IPS-11a (cell line): ENCODE measurements around the gene SMIM35.

Experiments
- H3K4me3 ChIP-seq: one replicate; pipeline ENCODE4 v1.5.1; 2013; ENCODE audit warnings: low read depth, low read length, control low read depth

SMIM35 gene

DNA sequence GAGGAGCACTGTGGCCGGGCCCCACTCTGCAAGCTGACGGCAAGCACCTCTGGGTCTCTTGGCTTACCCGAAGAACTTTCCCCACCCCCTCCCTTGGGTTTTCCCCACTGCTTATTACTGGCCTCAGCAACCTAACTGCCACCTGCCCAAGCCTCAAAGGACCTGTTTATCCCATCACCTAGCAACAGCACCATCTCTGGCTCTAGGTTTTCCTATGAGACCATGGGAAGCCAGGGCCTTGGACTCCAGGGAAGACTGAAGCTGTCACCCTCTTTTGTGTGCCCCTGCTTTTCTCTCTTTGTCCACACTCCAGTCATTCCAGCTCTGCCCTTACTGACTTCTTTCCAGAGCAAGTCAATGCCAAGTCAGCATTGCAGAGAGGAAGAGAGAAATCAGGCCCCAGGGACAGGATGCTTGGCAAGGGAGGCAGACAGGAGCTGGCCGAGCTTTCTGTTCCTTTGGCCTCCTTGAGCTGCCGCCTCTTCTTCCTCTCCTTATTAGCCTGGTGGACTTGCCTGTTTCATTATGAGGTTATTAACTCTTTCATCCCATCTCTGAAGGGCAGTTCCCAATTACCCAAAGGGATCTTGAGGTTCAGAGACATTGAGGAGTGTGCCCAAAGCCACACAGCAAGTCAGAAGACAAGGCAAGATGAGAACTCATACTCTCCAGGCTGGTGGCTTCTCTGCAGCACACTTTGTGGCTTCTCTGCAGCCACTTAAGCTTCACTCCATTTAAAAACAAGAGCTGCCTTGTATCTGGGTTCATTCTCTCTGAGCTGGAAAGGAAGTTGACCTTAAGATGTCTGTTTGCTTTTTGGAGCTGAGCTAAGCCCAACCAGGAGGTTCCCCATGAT lies at the start of gene SMIM35:
Gene SMIM35 (minus strand): TSS at position 51 of the 856 bp plus-strand sequence. CDS start 206 bp downstream, outside the sequence.
- no peak within 1 kb of the TSS for H3K4me3 ChIP-seq

- no peak overlapping the region for H3K4me3 ChIP-seq
These were observed 49.6 kb upstream of the SMIM35 start for GRCh38 chr11:118136341-118136740.

DNA sequence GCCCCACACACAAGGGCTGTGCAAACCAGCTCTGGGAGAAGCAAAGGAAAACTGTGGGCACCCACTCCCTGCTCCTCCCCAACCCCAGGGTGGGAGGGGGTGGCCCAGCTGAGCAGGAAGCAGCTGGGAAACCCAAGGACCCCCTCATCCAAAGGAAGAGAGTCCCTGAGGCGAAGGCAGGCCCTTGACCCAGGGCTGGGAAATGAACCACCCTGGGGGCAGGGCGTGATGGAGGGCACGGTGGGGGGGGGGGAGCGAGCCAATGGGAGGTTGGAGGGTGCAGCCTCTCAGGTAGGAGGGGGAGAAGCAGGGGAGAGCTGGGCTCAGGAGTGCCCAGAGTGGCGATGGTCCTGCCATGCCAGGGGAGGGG lies 49.0 kb upstream of the SMIM35 start:
- no peak overlapping the region for H3K4me3 ChIP-seq

DNA sequence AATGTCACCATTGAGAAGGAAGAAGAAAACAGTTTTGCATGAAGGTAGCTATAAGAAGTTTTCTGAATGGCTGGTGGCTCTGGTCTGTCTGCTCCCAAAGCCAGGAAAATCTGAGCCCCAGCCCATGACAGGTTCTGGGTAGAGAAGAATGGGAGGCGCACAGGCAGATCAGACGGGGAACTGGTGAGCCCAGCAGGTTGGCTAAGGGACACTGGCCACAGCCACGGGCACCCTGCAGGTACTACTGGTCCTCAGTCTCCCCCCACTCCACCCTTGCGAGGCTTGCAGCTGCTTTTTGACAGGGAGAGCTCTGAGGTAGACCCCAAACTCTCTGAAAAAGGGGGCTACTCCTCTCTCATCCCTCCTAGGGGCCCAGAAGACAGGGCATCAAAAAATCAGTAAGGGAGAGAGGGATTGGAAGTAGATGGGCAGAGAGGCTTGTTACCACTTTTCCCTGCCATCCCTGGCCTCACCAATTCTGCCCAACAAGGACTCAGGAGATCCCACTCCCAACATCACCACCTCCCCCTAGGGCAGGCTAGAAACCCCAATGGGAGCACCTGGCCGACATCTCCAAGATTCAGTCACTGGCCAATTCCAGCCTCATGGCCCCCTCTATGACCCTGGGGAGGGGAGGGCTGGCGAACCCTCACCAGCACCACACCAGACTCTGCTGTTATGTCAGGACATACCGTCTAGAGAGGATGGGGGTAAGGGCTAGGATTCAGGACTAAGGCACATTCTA lies 48.5 kb upstream of the SMIM35 start:
- H3K4me3 ChIP-seq: no peak overlapping the region

GRCh38 chr11:118133816-118134215 lies 47.1 kb upstream of the SMIM35 start:
- no peak overlapping the region for H3K4me3 ChIP-seq

DNA sequence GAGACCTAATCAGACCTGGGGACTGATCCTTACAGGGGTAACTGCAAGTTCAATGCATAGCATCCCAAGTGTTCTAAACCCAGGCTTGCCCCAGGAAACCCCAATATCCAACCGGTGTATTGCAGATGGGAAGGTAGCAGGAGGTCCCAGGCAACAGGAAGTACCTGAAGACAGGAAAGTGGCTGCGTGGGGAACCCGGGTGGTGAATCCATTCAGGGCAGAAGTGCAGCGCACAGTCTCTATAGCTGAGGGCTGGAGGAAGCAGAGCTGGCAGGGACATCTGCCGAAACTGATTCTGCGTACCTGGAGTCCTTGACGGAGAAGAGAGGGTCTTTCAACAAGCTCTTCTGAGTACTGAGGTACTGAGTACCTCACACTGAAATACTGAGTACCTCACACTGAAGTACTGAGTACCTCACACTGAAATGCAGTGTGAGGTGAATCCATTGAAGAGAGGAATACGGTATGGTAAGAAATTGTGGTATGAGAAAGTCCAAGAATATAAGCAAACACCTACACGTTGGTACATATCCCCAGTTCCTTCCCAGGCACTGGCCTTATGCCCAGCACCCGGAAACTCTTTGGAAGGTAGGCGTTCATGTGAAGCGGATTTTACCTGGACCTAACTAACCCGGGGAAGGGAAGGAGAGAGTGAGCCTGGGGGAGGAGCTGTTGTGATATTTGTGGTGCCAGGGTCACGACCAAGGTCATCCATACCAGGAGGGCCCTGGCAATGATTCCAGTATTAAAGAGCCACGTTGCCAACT lies 45.8 kb upstream of the SMIM35 start:
- no peak overlapping the region for H3K4me3 ChIP-seq

DNA sequence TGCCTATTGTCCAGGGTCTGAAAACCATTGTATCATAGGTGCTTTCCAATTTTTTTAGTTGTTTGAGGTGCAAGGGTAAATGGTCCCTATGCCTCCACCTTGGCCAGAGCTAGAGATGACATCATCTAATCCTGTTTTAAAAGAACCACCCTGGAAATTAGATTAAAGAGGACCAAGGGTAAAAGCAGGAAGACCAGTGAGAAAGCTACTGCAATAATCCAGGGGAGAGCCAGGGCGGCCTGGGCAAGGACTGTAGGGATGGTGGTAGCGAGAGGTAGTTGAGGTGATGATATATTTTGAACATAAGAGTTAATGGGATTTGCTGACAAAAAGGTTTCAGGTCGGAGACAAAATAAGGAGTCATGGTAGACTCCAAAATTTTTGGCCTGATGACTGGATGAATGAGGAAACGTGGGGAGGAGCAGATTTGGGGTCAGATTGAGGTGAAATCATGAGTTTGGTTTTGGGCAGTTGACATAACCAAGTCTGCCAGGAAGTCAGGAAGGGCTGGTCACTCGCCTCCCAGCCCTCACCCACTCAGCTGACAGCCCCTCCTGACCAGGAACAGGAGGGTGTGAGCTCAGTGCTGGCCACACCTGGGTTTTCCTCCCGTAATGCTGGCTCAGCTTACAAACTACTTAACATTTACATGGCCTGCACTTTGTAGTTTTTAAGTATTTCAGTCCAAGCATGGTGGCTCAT lies 42.9 kb upstream of the SMIM35 start:
- H3K4me3 ChIP-seq: no peak overlapping the region

DNA sequence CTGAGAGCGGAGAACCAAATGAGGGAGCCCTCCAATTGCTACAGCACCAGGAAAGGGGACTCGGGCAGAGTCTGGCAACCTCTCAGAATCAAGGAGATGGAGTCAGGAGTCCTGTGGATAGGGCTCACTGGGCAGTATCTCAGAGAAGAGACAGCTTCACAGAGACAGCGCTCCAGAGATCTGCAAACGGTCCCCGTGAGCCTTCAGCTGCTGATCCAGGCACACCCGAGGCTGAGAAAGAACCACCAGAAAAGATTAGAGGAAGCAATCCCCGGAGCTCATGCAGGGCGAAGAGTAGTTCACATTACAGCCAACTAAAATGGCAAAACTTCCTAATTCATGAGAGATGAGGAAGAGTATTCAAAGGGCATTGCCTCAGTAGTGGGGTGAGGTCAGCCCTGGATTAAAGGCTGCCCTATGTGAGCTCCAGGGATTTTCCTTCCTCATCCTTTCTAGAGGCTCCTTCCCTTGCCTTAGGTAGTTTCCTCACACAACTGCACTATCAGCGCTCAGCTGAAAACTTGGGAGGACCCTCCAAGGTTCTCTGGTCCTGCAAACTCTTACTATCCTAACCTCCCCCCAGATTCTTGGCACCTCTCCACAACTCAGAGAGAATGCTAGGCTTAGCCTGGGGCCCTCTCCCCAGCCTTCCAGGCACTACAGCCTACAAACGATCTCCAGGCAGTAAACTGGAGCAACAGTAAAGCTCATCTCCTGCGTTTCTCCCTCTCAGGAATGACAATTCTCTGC lies 42.1 kb upstream of the SMIM35 start:
- no peak overlapping the region for H3K4me3 ChIP-seq

DNA sequence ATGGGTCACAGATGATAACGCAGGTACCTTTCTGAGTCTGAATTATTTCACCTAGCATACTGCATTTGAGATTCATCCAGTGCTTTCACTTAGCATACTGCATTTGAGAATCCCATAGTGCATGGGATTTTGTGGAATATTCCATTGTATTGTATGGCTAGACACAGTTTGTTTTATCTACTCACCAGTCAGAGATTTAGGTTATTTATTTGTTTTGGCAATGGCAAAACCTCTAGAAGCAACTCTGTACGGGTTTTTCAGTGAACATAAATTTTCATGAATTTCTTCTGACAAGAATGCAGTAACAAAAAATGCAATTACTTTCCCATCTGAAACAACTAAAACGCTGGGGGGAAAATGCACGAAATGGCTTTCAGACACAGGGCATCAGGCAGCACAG lies 41.5 kb upstream of the SMIM35 start:
- no peak overlapping the region for H3K4me3 ChIP-seq

DNA sequence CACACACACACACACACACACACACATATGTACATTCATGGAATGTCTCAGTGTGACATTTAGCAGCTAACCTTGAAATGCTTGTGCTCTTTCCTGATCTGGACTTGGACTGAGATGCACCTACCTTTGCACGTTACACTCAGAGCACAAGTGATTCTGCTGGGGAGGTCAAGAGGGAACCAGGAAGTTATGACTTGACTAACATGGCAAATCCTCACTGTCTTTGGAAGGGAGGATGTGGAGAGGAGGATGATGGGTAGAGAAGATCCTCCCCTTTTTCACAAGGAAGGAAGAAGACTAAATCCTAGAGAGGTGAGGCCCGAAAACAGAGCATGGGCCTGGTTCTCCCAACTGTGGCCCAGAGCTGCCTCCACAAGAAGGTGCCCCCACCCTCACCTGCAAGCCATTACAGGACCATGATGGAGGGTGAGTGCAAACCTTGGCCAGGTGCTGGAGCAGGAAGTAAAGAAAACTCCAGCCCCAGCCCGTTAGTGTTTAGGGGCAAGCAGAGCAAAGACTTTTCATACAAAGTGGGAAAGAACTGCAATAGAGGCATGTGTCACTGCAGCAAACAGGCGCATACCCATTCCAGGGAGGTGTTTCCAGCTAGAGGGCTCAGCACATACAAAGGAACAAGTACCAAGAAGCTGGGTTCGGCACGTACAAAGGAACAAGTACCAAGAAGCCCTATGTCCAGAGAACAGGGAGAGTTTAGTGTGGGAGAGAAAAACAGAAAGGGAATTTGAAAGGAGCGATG lies 39.5 kb upstream of the SMIM35 start:
- H3K4me3 ChIP-seq: no peak overlapping the region

GRCh38 chr11:118124929-118125535 lies 38.3 kb upstream of the SMIM35 start:
- H3K4me3 ChIP-seq: no peak overlapping the region

- H3K4me3 ChIP-seq: no peak overlapping the region
These were observed 34.0 kb upstream of the SMIM35 start for GRCh38 chr11:118120793-118121192.

- H3K4me3 ChIP-seq: no peak overlapping the region
These were observed 31.2 kb upstream of the SMIM35 start for GRCh38 chr11:118117790-118118601.

GRCh38 chr11:118115048-118115447 lies 28.3 kb upstream of the SMIM35 start:
- H3K4me3 ChIP-seq: no peak overlapping the region

DNA sequence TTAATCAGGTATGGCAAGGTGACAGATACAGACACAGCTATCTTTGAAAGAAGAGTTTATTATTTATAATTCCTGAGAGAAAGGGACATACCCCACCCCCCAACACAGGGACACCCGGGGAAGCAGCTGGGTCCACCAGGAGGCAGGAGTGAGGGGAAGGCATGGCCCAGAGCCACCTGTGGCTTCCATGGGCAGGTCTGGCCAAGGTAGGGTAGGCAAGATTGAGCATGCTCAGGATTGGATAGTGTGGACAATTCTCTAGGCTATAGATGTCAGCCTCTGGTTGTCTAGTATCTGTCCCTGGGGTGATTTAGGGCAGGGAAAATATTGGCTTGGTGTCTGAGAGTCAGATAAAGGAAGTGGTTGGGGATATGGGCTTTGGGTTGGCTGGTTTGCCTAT lies 27.5 kb upstream of the SMIM35 start:
- no peak overlapping the region for H3K4me3 ChIP-seq

DNA sequence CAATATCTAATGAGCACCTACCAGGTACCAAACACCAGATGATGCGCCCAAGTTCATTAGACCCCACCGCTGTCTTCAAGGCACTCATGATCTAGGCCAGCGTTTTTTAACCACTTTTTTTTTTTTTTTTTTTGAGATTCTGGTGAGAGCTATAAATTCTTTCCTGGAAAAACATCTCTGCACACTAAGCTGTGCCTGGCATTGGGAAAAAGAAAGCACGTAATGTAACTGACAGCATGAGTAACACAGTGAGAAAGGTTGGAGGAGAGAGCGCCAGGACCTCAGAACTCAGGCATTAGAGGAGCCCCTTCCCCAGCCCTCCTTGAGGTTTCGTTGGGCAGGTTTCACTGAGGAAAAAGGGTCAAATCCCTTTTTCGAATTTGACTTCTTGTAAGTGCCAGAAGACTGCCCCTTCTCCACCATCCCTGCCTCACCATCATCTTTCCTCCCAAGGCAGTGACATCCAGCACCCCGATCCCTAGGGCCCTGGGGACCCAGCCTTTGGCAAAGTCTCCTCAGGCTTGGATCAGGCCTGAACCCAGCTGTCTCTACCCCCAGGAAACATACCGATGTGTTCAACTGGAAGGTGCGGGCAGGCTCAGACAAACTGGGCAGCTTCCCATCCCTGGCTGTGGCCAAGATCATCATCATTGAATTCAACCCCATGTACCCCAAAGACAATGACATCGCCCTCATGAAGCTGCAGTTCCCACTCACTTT lies 26.1 kb upstream of the SMIM35 start:
- no peak overlapping the region for H3K4me3 ChIP-seq

GRCh38 chr11:118111744-118112035 lies 24.9 kb upstream of the SMIM35 start:
- no peak overlapping the region for H3K4me3 ChIP-seq
